Measurements from ENCODE around the gene CCR5AS.

The CCR5AS gene

DNA sequence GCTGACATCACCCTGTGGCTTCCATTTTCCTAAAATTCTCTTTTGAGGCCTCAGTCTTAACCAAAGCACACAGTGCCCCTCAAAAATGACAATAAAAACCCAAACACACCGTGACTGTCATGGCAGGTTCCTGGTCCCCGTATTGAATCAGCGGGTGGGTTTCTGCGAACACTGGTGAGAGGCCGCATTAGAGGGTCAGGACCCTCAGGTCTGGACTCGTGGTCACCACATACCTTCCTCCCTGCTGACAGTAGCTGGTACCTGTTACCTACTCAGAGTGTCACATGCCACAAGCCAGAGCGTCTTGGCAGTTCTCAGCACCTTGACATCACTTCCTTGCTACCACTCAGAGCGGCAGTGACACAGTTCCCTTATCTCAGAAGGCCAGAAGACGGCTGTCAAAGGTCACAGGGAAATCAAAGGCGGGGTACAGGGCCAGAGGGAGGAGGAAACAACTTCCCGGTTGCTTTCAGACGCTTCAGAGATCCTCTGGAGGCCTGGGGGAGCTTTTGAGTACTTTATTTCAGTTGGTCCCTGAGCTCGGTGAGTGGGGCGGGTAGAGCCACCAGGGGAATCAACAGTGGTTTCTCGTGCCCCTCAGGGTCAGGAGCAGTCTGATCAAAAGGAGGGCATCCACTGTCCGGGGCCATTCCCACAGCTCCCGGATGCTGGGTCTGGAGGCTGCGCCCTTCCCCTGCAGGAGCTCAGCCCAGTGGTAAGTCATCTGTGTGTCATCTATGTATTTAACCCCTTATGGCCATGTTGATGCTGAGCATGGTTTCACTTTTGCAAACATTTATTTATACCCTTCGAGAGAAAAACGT lies at the start of gene CCR5AS, which contains the start of gene CCRL2:
Gene CCR5AS (minus strand): TSS at position 279 of the 824 bp plus-strand sequence.
Gene CCRL2 (plus strand): TSS at position 472 of the 824 bp plus-strand sequence. CDS start 821 bp downstream, outside the sequence.
- H3K4me3 Mint-ChIP-seq, result peak within 1 kb of the TSS; percentile 86 to 94 (median 90)

DNA sequence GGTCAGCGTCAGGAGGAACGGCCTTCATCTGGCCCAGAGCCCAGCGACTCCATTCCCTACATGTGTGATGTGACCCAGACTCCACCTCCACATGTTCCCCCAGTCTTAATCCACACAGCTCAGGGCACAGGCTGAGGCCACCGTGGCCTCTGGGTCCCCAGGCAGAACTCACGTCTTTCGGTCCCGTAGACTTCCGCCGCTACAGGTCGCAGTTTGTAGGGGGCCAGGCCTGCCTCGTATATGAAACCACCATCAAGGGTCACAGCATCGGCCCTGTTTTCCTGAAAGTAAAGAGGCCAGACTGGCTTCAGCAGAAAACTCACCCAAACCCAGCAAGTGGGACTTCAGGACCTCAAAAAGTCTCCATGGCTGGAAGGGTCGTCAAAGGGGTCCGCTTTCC lies 49.3 kb upstream of the CCR5AS start:
- H3K36me3 Mint-ChIP-seq, result peaks cover 0 to 11% of the 10 kb centered on the region in 2 donors
- H3K4me3 Mint-ChIP-seq, result no peak overlapping the region
- no peaks in the 10 kb centered on the region for H3K4me1 Mint-ChIP-seq
- DNase-seq (no peak), ATAC-seq (ENCODE audit: low read depth in 2 of 2) (no peak)
- peaks cover 0 to 8% (median 0%) of the 10 kb centered on the region in 7 donors for H3K9me3 Mint-ChIP-seq
- peak overlapping the region in 1 of 6 donors; percentile 38 for H3K27ac Mint-ChIP-seq
- H3K27me3 Mint-ChIP-seq, result peaks cover 8 to 39% (median 18%) of the 10 kb centered on the region in 3 donors

More for the DNA sequence above, at the start of gene CCR5AS, which contains the start of gene CCRL2:
- peak; percentile 89 to 91 for ATAC-seq (ENCODE audit: low read depth in 2 of 2)
- Mint-ChIP-seq H3K27ac (peak within 1 kb of the TSS; percentile 89 to 97 (median 92)), H3K4me1 (peaks cover 21 to 34% (median 26%) of the 10 kb centered on the region in 3 donors), H3K36me3 (no peaks in the 10 kb centered on the region), H3K9me3 (peaks cover 0 to 5% (median 0%) of the 10 kb centered on the region in 7 donors), H3K27me3 (no peaks in the 10 kb centered on the region)
- peak; percentile 33 for DNase-seq

DNA sequence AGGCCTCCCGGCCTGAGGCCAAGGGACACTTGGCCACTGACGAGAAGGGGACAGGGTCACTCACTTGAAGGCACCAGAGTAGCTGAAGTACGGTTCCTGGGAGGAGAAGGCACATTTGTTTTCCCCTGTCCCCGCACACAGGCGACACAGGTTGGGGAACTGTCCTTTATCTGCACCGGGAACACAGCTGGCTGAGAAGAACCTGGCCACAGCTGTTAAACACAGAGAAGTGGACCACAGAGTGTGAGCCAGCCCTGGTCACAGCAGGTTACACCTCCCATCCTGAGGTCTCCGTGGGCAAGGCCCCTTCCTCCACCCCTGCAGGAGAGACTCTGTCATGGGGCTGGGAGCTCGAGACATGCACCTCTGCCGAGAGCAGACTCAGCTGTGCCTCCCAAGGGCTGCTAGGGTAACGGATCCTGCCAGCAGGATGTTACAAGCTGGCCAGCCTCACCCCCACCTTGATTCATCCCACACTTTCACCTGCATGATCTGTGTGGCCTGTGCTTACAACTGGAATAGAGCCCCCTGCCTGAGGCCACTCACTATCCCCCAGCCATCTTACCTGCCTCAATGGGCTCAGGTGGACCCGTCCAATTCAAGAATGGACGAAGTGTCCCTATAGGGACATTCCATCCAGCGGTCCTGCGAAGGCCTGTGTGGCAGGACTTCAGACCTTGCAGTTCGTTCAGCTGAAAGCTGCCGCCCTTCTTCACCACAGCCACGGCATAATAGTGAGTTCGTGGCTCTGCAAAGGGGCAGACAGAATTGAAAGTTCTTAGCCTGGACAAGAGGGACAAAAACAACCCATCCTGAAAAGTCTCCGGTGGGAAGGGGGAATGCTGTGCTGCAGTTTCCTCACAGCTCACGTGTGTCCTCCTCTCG lies 48.6 kb upstream of the CCR5AS start:
- Mint-ChIP-seq H3K4me3 (no peak overlapping the region), H3K27ac (no peak overlapping the region), H3K9me3 (peaks cover 0 to 3% (median 0%) of the 10 kb centered on the region in 7 donors), H3K36me3 (peaks cover 0 to 4% of the 10 kb centered on the region in 2 donors), H3K4me1 (no peaks in the 10 kb centered on the region), H3K27me3 (peaks cover 8 to 38% (median 16%) of the 10 kb centered on the region in 3 donors)
- DNase-seq, result no peak
- ATAC-seq (ENCODE audit: low read depth in 2 of 2), result no peak

DNA sequence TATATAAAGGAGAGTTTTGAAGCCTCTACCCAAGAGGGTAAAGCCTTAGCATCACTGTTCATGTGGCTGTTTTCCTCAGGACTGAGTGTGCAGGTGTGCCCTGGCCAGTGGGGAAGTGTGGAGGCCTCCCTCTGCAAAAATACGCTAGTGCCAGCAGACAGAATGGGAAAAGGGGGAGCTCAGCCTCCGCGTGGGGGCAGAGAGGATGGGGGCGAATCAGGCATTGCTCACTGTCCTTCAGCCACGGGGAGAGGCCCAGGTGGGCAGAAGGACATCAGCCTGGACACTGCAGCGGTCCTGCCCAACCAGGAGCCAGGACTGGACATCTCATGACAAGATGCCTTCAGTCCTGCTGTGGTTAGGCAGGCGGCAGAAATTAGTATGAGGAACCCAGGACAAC lies 47.7 kb upstream of the CCR5AS start:
- H3K36me3 Mint-ChIP-seq, result no peaks in the 10 kb centered on the region
- no peak overlapping the region for H3K4me3 Mint-ChIP-seq
- ATAC-seq (ENCODE audit: low read depth in 2 of 2) (no peak), DNase-seq (no peak)
- no peaks in the 10 kb centered on the region for H3K4me1 Mint-ChIP-seq
- H3K9me3 Mint-ChIP-seq, result no peaks in the 10 kb centered on the region
- H3K27me3 Mint-ChIP-seq, result peaks cover 3 to 30% (median 7%) of the 10 kb centered on the region in 3 donors
- H3K27ac Mint-ChIP-seq, result peak overlapping the region in 1 of 6 donors; percentile 37

DNA sequence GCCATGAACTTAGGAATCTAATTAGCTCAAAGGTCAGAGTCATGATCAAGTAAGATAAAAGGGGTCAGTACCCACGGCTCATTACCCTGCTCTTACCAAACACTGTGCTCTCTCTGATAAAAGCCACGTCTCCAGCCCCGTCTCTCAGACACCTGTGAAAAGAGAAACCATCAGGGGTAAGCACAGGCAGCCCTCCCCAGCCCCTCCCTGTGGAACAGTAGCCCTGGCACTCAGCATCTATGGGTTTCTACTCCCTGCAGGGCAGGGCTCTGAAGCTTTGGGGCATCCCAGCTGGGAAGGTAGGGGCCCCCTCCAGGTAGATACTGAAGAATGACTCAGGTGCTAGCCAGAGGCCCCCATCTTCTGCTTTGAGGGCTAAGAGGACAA lies 47.3 kb upstream of the CCR5AS start:
- no peak overlapping the region for H3K27ac Mint-ChIP-seq
- H3K36me3 Mint-ChIP-seq, result no peaks in the 10 kb centered on the region

DNA sequence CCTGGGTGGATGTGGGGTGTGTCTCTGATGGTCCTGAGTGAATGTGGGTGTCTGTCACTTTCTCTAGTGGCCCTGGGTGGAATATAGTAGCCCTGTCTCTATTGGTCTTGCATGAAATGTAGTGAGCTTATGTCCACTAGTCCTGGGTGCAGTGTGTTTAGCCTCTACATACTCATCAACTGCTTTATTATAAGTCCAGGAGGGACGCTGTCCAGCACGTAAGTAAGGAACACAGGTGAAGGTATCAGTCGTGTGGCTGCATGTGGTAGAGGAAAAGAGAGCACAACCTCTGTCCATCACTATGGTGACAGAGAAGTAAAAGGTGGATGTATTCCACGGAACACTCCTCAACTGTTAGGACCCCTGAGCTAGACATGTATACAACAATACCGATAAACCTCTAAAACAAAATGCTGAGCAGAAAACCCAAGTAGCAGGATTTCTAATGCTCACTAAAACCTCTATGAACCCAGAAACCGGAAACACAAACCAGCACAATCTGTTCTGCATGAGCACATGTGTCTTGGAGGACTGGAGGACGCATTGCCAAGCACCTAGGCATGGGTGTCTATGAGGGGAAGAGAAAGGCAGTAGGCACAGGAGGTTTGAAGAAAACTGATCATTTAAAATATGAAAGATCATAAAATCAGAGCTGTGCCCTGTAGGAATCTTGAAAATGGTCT lies 46.8 kb upstream of the CCR5AS start:
- no peak for ATAC-seq (ENCODE audit: low read depth in 2 of 2)
- Mint-ChIP-seq H3K4me1 (no peaks in the 10 kb centered on the region), H3K27me3 (peaks cover 0 to 28% (median 5%) of the 10 kb centered on the region in 3 donors), H3K9me3 (no peaks in the 10 kb centered on the region), H3K27ac (peak overlapping the region in 1 of 6 donors; percentile 60), H3K36me3 (no peaks in the 10 kb centered on the region), H3K4me3 (peak overlapping the region in 1 of 8 donors; percentile 10)
- no peak for DNase-seq

More for the DNA sequence above, 47.3 kb upstream of the CCR5AS start:
- Mint-ChIP-seq H3K9me3 (no peaks in the 10 kb centered on the region), H3K27me3 (peaks cover under 1 to 26% (median 4%) of the 10 kb centered on the region in 3 donors), H3K4me1 (no peaks in the 10 kb centered on the region), H3K4me3 (no peak overlapping the region)
- ATAC-seq (ENCODE audit: low read depth in 2 of 2) (no peak), DNase-seq (no peak)

DNA sequence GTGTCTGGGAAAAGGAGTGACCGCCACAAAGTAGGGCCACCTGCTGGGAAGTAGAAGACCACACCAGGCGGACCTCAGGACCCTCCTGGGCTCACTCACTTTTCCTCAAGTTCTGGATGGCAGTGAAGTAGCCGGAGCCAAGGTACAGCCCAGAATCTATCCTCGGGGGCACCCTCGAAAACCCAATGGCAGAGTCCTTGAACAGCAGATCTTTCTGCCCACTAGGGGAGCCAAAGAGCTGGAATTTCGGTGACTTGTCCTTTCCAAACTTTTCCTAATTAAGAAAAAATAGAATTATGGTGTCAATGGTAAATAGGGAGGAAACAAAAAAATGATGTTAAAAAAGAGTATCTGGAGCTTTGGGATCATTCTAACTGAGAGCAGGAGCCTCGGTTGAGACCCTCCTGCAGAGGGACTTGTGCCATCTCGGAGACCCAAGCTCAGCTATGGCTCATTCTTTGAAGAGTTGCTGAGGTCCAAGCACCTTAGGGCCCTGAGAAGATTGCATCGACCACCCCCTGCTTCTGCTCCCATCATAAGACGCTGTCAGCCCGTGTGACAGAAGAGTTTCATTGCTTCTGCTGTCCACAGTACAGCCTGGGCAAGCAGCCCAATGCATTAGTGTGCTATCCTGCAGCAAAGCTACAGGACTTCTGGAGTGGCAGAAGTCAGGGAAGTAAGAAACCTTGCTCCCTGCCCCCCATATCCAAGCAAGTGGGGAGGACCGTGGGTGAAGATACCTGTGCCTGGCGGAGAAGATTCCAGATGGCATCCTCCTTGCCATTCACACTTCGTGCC lies 43.1 kb upstream of the CCR5AS start:
- no peaks in the 10 kb centered on the region for H3K9me3 Mint-ChIP-seq
- peaks cover 4 to 23% (median 5%) of the 10 kb centered on the region in 3 donors for H3K27me3 Mint-ChIP-seq
- no peak overlapping the region for H3K4me3 Mint-ChIP-seq
- peak overlapping the region in 1 of 6 donors; percentile 43 for H3K27ac Mint-ChIP-seq
- ATAC-seq (ENCODE audit: low read depth in 2 of 2), result no peak
- peaks cover 0 to 2% (median 0%) of the 10 kb centered on the region in 3 donors for H3K4me1 Mint-ChIP-seq
- H3K36me3 Mint-ChIP-seq, result no peaks in the 10 kb centered on the region
- no peak for DNase-seq

DNA sequence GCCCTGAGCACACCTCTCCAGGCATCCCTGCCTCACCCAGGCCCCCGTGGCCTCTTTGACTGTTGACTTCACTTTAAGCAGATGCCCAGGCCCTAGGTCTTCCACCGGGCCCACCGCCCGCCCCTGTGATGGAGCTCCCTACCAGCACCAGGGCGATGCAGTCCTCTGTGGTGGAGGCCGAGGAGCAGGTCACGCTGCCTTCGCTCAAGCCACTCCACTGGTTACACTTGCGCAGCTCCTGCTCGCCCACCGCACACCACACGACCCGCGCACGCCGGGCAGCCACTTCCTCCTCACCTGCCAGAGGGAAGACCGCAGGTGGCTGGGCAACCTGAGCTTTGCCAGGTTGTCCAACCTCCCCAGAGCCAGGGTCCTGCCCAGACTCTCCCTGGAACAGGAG lies 41.9 kb upstream of the CCR5AS start:
- Mint-ChIP-seq H3K27me3 (peaks cover 4 to 23% (median 5%) of the 10 kb centered on the region in 3 donors), H3K27ac (peak overlapping the region in 1 of 6 donors; percentile 79), H3K9me3 (no peaks in the 10 kb centered on the region), H3K36me3 (no peaks in the 10 kb centered on the region), H3K4me1 (peaks cover 0 to 2% (median 0%) of the 10 kb centered on the region in 3 donors), H3K4me3 (no peak overlapping the region)
- ATAC-seq (ENCODE audit: low read depth in 2 of 2) (no peak), DNase-seq (no peak)

DNA sequence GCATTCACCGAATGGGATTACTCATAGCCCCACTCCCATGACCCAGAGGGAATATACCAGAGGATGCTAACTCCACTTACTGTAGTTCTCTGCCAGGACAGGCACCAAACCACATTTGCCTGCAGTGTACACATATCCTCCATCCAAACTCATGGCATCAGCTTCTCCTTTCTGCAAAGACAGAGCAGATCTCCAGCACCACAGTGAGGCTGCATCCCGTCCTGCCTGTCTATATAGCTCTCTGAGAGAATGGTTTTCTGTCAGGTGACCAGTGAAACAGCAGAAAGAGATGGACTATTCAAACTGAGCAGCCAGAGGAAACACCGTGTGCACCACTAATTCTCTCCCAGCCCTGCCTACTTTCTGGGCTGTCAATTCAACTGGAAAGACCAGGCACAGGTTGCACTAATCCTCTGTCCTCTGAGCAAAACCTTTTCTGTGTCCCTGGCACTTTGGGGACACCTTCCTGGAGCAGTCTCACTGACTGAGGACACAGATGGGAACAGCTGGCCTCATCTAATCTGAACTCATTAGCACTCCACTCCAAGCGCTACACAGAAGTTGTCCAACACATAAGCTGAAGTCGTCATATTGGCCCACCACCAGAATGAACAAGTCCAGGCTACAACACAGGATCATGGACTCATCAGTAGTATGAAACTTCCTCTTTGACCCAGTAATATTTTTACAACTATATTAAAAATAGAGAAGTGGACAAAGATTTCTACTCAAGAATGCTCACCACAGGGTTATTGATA lies 40.5 kb upstream of the CCR5AS start:
- DNase-seq (no peak), ATAC-seq (ENCODE audit: low read depth in 2 of 2) (no peak)
- H3K27me3 Mint-ChIP-seq, result peaks cover 4 to 16% (median 5%) of the 10 kb centered on the region in 3 donors
- H3K4me3 Mint-ChIP-seq, result peak overlapping the region in 1 of 8 donors; percentile 60
- H3K27ac Mint-ChIP-seq, result peak overlapping the region in 1 of 6 donors; percentile 57
- no peaks in the 10 kb centered on the region for H3K9me3 Mint-ChIP-seq
- H3K36me3 Mint-ChIP-seq, result no peaks in the 10 kb centered on the region
- H3K4me1 Mint-ChIP-seq, result peaks cover 0 to 2% (median 0%) of the 10 kb centered on the region in 3 donors

DNA sequence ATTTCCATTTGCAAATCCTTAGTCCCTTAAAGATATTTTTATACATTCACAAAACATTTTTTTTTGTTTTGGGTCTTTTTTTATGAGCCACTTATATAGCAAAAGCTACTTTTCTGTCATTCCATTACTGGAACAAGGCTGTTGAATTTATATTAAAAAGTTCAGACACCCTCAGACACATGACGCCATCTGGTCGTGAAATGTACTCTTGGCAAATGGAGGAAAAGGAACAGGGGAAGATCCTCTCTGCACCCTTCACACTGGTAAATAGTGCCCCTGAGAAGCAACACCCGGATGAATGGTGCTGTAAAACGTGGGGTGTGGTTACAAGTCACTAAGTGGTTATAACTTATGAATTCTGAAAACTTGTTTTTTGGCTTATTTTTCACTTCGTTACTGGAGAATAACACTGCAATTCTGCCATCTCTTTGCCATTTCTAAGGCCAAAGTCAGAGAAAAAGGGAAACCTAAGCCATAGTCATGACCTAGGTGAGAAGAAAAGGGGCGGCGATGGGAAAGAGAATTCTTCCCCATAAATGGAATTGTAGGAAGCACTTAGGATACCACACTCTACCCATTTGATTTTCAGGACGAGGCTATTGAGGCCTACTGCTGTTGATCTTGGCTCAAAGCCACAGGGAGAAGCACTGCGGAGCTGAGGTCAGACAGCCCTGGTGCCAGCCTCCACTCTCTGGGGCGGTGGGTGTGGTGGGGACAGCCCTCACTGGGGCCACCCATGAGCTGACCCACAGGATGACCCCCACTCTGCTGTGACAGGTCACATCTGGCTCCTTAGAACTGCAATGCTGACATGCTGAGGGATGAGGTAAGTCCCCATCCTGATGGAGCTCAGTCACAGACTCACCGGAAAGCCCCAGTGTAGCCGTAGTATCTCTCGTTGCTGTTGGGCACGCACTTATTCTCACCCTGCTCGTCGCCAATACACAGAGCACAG lies 36.0 kb upstream of the CCR5AS start:
- peak overlapping the region in 1 of 6 donors; percentile 81 for H3K27ac Mint-ChIP-seq
- no peak for DNase-seq
- peaks cover 20 to 37% (median 32%) of the 10 kb centered on the region in 3 donors for H3K4me1 Mint-ChIP-seq
- H3K9me3 Mint-ChIP-seq, result no peaks in the 10 kb centered on the region
- no peaks in the 10 kb centered on the region for H3K36me3 Mint-ChIP-seq
- no peak overlapping the region for H3K4me3 Mint-ChIP-seq
- H3K27me3 Mint-ChIP-seq, result peaks cover 0 to 3% (median 0%) of the 10 kb centered on the region in 3 donors
- ATAC-seq (ENCODE audit: low read depth in 2 of 2), result peak in 1 of 2 donors; percentile 20

Data from naive B cell (primary cell).